HEK293 (cell line): Measurements from ENCODE around the gene ARMC3.

Source experiments
- CTCF ChIA-PET: fragments of 350-600 bp; formaldehyde crosslinking; extraction: SDS; loops from one replicate; lab custom pipeline; 2021; ENCODE audit warnings: antibody characterized with exemption; lab: Yijun Ruan, JAX
- POLR2A ChIA-PET: fragments of 300-600 bp; formaldehyde crosslinking; extraction: SDS; loops from one replicate; lab custom pipeline; 2020; ENCODE audit warnings: antibody characterized with exemption, inconsistent platforms; lab: Yijun Ruan, JAX
- H3K27ac ChIP-seq: fragments of 200-500 bp; sonication (Bioruptor generic); 2 replicates; pipeline ENCODE4 v1.5.1; 2014; ENCODE audit warnings: low read depth, low read length, control low read depth, inconsistent platforms; ENCODE audit errors: extremely low read depth
- H3K36me3 ChIP-seq, 2 experiments: fragments of 200-500 bp in 1 of 2; sonication (Bioruptor generic) in 1 of 2; 1 replicate in 1 of 2; 2 replicates in 1 of 2; pipeline ENCODE4 v1.5.1; 2014 to 2017; ENCODE audit warnings: inconsistent platforms in 2 of 2, low read length in 2 of 2; ENCODE audit not compliant: control insufficient read depth in 2 of 2, insufficient read depth in 1 of 2
- H3K4me1 ChIP-seq: fragments of 200-500 bp; sonication (Bioruptor generic); 2 replicates; pipeline ENCODE4 v1.5.1; 2014; ENCODE audit warnings: mild to moderate bottlenecking, low read length, inconsistent platforms; ENCODE audit not compliant: control insufficient read depth, insufficient read depth
- H3K4me3 ChIP-seq: 2 replicates; pipeline ENCODE4 v1.5.1; 2011; ENCODE audit warnings: low read depth, mild to moderate bottlenecking, control low read depth, low read length, moderate library complexity
- H3K9me3 ChIP-seq: fragments of 200-500 bp; sonication (Bioruptor generic); 2 replicates; pipeline ENCODE4 v1.5.1; 2014; ENCODE audit warnings: low read depth, low read length, inconsistent platforms; ENCODE audit not compliant: control insufficient read depth, insufficient read depth
- KLF1 ChIP-seq: fragments of 450-650 bp; formaldehyde crosslinking; IDR thresholded peaks from 2 replicates; pipeline ENCODE4 v1.5.1; 2016; ENCODE audit warnings: missing biosample characterization, missing genetic modification characterization
- ZNF112 ChIP-seq: fragments of 450-650 bp; formaldehyde crosslinking; IDR thresholded peaks from 2 replicates; pipeline ENCODE4 v1.5.0; 2017; ENCODE audit warnings: missing biosample characterization, missing genetic modification characterization
- ZNF16 ChIP-seq: fragments of 450-650 bp; formaldehyde crosslinking; IDR thresholded peaks from 2 replicates; pipeline ENCODE4 v1.5.1; 2016; ENCODE audit warnings: low read depth, missing biosample characterization, missing genetic modification characterization
- ZNF174 ChIP-seq: fragments of 450-650 bp; formaldehyde crosslinking; IDR thresholded peaks from 2 replicates; pipeline ENCODE4 v1.5.0; 2017; ENCODE audit warnings: missing biosample characterization, mild to moderate bottlenecking, missing genetic modification characterization
- ZNF175 ChIP-seq: fragments of 450-650 bp; formaldehyde crosslinking; IDR thresholded peaks from 2 replicates; pipeline ENCODE4 v1.5.1; 2016; ENCODE audit warnings: missing biosample characterization, missing genetic modification characterization
- ZNF341 ChIP-seq: fragments of 450-650 bp; formaldehyde crosslinking; IDR thresholded peaks from 2 replicates; pipeline ENCODE4; 2016; ENCODE audit warnings: low read depth, missing biosample characterization, missing genetic modification characterization
- ZNF423 ChIP-seq: fragments of 450-650 bp; formaldehyde crosslinking; IDR thresholded peaks from 2 replicates; pipeline ENCODE4 v1.5.1; 2016; ENCODE audit warnings: missing biosample characterization, missing genetic modification characterization
- ZNF600 ChIP-seq: fragments of 450-650 bp; formaldehyde crosslinking; IDR thresholded peaks from 2 replicates; pipeline ENCODE4 v1.5.1; 2016; ENCODE audit warnings: missing biosample characterization, missing genetic modification characterization
- ZNF664 ChIP-seq: fragments of 450-650 bp; formaldehyde crosslinking; IDR thresholded peaks from 2 replicates; pipeline ENCODE4 v1.5.1; 2016; ENCODE audit warnings: missing biosample characterization, missing genetic modification characterization
- ZNF670 ChIP-seq: fragments of 450-650 bp; formaldehyde crosslinking; IDR thresholded peaks from 2 replicates; pipeline ENCODE4 v1.5.1; 2016; ENCODE audit warnings: missing biosample characterization, missing genetic modification characterization, low read depth
- ZNF701 ChIP-seq: fragments of 450-650 bp; formaldehyde crosslinking; IDR thresholded peaks from 2 replicates; pipeline ENCODE4 v1.5.1; 2016; ENCODE audit warnings: missing biosample characterization, missing genetic modification characterization
- ZNF785 ChIP-seq: fragments of 450-650 bp; formaldehyde crosslinking; IDR thresholded peaks from 2 replicates; pipeline ENCODE4 v1.5.1; 2016; ENCODE audit warnings: missing biosample characterization, missing genetic modification characterization
- TF ChIP-seq, protein P1 (sequence below): fragments of 450-650 bp; formaldehyde crosslinking; IDR thresholded peaks from 2 replicates; pipeline ENCODE4 v1.5.1; 2016; ENCODE audit warnings: missing biosample characterization, missing genetic modification characterization
- TF ChIP-seq, protein P2 (sequence below): fragments of 450-650 bp; formaldehyde crosslinking; IDR thresholded peaks from 2 replicates; pipeline ENCODE4 v1.5.1; 2016; ENCODE audit warnings: missing biosample characterization, missing genetic modification characterization
- TF ChIP-seq, protein P3 (sequence below): fragments of 450-650 bp; formaldehyde crosslinking; IDR thresholded peaks from 2 replicates; pipeline ENCODE4 v1.5.1; 2016; ENCODE audit warnings: missing biosample characterization, missing genetic modification characterization
- TF ChIP-seq, protein P4 (sequence below): fragments of 450-650 bp; formaldehyde crosslinking; IDR thresholded peaks from 2 replicates; pipeline ENCODE4 v1.5.1; 2016; ENCODE audit warnings: missing biosample characterization, missing genetic modification characterization

ARMC3 gene

DNA sequence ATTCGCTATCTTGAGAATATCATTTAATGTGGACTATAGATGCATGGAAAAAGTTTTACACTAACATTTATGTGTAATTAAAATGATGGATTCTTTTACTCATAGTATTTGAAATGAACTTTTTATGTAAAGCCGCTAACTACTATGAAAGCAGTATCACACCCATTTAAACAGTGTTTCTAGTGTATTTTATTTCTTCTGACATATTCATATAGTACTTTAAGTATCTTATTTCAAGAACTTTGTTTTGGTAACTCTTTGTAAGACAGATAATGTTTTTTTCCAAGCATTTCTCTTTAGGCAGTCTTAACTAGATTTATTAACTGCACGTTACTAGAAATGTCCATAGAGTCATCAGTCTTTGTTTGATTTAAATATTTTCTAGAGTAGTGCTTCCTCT, 12.5 kb upstream of the ARMC3 start (continued):
- TF ChIP-seq, protein P1, sequence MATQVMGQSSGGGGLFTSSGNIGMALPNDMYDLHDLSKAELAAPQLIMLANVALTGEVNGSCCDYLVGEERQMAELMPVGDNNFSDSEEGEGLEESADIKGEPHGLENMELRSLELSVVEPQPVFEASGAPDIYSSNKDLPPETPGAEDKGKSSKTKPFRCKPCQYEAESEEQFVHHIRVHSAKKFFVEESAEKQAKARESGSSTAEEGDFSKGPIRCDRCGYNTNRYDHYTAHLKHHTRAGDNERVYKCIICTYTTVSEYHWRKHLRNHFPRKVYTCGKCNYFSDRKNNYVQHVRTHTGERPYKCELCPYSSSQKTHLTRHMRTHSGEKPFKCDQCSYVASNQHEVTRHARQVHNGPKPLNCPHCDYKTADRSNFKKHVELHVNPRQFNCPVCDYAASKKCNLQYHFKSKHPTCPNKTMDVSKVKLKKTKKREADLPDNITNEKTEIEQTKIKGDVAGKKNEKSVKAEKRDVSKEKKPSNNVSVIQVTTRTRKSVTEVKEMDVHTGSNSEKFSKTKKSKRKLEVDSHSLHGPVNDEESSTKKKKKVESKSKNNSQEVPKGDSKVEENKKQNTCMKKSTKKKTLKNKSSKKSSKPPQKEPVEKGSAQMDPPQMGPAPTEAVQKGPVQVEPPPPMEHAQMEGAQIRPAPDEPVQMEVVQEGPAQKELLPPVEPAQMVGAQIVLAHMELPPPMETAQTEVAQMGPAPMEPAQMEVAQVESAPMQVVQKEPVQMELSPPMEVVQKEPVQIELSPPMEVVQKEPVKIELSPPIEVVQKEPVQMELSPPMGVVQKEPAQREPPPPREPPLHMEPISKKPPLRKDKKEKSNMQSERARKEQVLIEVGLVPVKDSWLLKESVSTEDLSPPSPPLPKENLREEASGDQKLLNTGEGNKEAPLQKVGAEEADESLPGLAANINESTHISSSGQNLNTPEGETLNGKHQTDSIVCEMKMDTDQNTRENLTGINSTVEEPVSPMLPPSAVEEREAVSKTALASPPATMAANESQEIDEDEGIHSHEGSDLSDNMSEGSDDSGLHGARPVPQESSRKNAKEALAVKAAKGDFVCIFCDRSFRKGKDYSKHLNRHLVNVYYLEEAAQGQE (tag by site-specific recombination): no peak
- TF ChIP-seq, protein P2, sequence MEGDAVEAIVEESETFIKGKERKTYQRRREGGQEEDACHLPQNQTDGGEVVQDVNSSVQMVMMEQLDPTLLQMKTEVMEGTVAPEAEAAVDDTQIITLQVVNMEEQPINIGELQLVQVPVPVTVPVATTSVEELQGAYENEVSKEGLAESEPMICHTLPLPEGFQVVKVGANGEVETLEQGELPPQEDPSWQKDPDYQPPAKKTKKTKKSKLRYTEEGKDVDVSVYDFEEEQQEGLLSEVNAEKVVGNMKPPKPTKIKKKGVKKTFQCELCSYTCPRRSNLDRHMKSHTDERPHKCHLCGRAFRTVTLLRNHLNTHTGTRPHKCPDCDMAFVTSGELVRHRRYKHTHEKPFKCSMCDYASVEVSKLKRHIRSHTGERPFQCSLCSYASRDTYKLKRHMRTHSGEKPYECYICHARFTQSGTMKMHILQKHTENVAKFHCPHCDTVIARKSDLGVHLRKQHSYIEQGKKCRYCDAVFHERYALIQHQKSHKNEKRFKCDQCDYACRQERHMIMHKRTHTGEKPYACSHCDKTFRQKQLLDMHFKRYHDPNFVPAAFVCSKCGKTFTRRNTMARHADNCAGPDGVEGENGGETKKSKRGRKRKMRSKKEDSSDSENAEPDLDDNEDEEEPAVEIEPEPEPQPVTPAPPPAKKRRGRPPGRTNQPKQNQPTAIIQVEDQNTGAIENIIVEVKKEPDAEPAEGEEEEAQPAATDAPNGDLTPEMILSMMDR: no peak

DNA sequence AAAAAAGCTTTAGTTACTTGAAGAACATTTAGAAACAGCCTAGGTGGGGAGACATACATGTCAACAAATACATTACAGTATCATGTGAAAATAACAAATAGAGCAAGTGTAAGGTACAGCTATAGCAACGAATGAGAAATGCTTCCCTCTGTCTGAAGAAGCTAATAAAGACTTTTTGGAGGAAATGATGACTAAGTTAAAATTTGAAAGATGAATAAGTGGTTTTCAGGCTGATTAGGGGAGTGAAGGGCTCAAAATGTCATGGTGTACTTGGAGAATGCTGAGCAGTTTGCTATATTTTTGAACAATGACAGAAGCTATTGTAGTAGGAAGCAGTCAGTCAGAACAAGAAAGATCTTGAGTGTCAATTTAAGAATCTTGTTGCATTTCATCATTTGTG, 2.8 kb upstream of the ARMC3 start:
- TF ChIP-seq ZNF785 (tag by site-specific recombination): no peak
- TF ChIP-seq, protein P3, sequence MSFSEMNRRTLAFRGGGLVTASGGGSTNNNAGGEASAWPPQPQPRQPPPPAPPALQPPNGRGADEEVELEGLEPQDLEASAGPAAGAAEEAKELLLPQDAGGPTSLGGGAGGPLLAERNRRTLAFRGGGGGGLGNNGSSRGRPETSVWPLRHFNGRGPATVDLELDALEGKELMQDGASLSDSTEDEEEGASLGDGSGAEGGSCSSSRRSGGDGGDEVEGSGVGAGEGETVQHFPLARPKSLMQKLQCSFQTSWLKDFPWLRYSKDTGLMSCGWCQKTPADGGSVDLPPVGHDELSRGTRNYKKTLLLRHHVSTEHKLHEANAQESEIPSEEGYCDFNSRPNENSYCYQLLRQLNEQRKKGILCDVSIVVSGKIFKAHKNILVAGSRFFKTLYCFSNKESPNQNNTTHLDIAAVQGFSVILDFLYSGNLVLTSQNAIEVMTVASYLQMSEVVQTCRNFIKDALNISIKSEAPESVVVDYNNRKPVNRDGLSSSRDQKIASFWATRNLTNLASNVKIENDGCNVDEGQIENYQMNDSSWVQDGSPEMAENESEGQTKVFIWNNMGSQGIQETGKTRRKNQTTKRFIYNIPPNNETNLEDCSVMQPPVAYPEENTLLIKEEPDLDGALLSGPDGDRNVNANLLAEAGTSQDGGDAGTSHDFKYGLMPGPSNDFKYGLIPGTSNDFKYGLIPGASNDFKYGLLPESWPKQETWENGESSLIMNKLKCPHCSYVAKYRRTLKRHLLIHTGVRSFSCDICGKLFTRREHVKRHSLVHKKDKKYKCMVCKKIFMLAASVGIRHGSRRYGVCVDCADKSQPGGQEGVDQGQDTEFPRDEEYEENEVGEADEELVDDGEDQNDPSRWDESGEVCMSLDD (tag by site-specific recombination): no peak
- TF ChIP-seq ZNF423 (tag by site-specific recombination): no peak
- TF ChIP-seq ZNF701 (tag by site-specific recombination): no peak
- no peak for TF ChIP-seq ZNF670 (tag by site-specific recombination)
- TF ChIP-seq ZNF174 (tag by site-specific recombination): no peak
- TF ChIP-seq ZNF664 (tag by site-specific recombination): no peak
- no peak for TF ChIP-seq ZNF112 (tag by site-specific recombination)
- TF ChIP-seq, protein P4, sequence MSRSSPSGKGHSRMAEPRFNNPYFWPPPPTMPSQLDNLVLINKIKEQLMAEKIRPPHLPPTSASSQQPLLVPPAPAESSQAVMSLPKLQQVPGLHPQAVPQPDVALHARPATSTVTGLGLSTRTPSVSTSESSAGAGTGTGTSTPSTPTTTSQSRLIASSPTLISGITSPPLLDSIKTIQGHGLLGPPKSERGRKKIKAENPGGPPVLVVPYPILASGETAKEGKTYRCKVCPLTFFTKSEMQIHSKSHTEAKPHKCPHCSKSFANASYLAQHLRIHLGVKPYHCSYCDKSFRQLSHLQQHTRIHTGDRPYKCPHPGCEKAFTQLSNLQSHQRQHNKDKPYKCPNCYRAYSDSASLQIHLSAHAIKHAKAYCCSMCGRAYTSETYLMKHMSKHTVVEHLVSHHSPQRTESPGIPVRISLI (tag by site-specific recombination): no peak
- TF ChIP-seq ZNF16 (tag by site-specific recombination): no peak
- no peak for TF ChIP-seq ZNF600
- no peak for TF ChIP-seq ZNF175 (tag by site-specific recombination)
- TF ChIP-seq KLF1 (tag by site-specific recombination): no peak
- no peak for TF ChIP-seq ZNF341 (tag by site-specific recombination)
- H3K4me1 ChIP-seq: no peaks in the 10 kb centered on the region
- no peak overlapping the region for H3K4me3 ChIP-seq
- CTCF ChIA-PET: interaction anchor here (0.7 kb wide), 1 partner anchor 64 kb away, joined by 3 read pairs; no protein-coding TSS in a partner anchor
- no peaks in the 10 kb centered on the region for H3K9me3 ChIP-seq
- H3K36me3 ChIP-seq: no peaks in the 10 kb centered on the region
- H3K27ac ChIP-seq: no peak overlapping the region
- POLR2A ChIA-PET: no interaction called here
